Left lobe of liver (tissue), 2 donors: ENCODE measurements around the gene FOLR3. TPM values are rescaled to one million over a fixed set of nuclear protein-coding genes. Genes with fewer than 3 reads are reported as not detected.
A peak's percentile ranks its signal among the peaks of the same experiment; 100 is the strongest.
"Not testable (repeated sequence)": the region's sequence is repeated elsewhere in the genome, so short reads cannot be mapped to it uniquely, and the experiment has no call there.

Experiments used
- ATAC-seq: fragments of 200-7000 bp; cut with Tn5 transposase; one replicate; pipeline ENCODE4 v1.9.1; 2020; ENCODE audit warnings: mild to moderate bottlenecking, moderate library complexity
- DNase-seq: peaks from one replicate; pipeline ENCODE4 v3.0.0-alpha.2; 2020; ENCODE audit warnings: low spot score
- total RNA-seq: library from RNA; stranded (reverse); gene quantifications from one replicate; pipeline ENCODE4 v1.2.1, GENCODE V29; 2021
- donor health status: DM: no; HTN: no; CAD: no; lungs with moderate emphysema.
- donor health status: DM: no; HTN: yes; CAD: no.

Gene FOLR3
- total RNA-seq: 0.81 TPM

DNA sequence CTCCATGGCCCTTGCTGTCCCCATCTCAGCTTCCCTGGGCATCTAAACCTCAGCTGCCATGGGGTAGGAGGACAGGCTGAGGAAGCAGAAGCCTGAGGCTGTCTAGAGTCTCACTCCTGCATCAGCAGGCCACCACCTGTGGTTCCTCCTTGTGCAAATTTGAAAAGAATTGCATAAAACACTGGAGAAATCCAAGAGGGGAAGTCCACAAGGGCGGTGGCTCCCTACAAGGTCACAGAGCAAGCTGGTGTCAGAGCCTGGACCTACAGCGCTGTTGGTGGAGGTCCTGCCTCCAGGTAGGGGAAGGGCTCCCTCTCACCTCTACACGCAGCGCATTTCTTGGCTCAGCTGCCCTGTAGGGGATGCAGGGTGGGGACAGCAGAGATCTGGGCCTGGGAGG, at the start of gene FOLR3:
TSS of gene FOLR3 (plus strand) at position 253 of the 400 bp plus-strand sequence. CDS start 228 bp downstream, outside the sequence.
- DNase-seq: not testable (repeated sequence)

DNA sequence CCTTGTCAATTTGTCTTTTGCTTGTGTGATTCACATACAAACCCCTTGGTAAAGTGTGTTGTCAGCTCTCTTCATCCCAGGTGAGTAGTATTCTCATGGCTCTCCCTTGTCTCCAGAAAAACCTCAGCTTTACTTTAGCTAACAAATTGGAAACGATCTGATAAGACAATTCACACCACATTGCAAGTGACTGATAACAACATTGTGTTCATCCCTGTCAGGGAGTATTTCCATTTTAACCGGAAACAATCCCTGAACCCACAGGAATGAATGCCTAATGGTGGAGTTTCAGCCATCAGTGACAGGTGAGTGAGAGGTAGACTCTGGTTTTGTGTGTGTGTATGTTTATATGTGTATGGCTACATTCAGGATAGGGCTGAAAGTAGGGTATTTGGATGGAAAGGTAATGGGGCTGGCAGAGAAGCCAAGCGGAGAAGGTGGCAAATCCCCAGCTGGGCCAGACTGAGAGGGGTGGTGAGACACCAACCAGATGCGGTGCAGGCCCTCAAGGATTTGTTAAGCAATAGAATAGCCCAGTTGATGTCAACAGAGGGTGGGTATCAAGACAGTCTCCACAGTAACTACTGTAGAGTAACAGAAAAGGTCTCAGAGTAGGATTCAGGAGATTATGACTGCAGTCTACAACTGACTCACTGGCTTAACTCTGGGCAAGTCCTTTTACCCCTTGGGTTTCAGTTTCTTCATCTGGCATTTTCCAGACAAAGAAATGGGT, 47.3 kb upstream of the FOLR3 start:
- ATAC-seq (no peak), DNase-seq (no peak)

More for the DNA sequence above, at the start of gene FOLR3:
- not testable (repeated sequence) for ATAC-seq

- DNase-seq (peak; percentile 74), ATAC-seq (peak; percentile 98)
Measured at GRCh38 chr11:72091292-72091691, 44.2 kb upstream of the FOLR3 start.

DNA sequence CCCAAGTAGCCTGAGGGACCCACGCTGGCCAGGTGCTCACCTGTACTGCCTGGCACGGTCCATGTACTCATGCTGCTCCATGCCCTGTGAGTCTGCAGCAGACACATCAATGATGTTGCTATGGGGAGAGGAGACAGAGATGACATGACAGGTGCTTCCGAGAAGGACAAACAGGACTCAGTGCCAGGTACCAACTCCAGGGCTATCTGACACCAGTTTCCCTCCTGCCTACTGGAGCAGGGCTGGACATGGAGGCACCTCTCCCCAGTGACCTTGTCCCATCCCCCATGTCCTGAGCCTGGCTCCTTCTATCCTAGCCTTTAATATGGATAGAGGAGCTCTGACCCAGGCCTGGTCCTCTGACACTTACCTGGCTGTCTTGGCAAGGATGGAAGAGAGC, 36.8 kb upstream of the FOLR3 start:
- ATAC-seq: no peak
- DNase-seq: no peak

- DNase-seq: no peak
Measured at GRCh38 chr11:72100009-72100408, 35.5 kb upstream of the FOLR3 start.

DNA sequence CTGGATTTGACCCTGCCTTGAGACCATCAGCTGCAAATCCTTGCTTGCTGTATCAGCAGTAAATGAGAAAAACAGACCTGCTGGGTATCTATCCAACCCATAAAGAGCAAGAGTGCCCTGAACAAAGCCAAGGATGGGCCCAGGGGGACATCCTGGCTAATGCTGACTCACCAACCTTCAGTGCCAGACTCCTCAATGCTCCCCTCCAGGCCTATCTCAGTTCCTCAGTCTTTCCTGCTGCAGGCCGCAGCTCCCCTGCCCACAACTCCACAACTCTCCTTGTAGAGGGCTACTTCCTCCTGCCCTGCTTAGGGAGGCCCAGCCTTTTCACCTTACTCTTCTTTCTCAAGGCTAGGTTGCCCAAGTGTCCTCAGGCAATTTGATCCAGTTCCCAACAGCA, 35.1 kb upstream of the FOLR3 start:
- no peak for ATAC-seq
- no peak for DNase-seq

More at GRCh38 chr11:72100009-72100408, 35.5 kb upstream of the FOLR3 start:
- no peak for ATAC-seq

DNA sequence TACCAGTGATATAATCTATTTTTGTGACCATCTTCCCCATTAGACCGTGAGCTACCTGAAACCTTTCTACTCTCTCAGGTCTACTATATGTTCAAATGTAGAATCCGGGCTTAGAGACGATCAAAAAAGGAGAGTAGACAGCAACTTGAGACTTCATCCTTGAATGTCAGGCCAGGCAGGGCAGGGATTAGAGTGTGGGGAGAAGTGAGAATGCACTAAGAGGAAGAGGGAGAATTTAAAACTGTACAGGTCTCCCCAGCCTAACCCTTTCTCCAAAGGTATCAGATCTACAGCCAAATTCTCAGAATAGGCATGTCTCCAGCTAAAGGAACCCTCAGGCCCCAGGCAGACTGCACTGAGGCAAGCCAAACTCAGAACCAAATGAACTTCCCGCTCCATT, 33.4 kb upstream of the FOLR3 start:
- ATAC-seq (no peak), DNase-seq (no peak)

DNA sequence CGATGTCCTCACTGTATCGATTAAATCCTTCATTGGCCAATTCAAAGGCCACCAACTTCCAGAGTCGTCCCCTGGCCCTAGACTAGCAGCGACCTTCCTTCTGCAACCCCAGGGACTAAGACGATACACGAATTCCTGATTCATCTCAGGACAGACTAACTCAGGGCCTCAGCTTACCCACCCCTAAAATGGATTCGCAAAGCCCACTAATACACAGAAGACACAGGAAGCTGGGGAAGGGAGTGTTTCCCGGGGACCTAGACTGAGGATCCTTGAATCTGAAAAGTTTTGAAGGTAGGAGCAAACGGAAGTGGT, 32.9 kb upstream of the FOLR3 start:
- ATAC-seq (no peak), DNase-seq (no peak)

DNA sequence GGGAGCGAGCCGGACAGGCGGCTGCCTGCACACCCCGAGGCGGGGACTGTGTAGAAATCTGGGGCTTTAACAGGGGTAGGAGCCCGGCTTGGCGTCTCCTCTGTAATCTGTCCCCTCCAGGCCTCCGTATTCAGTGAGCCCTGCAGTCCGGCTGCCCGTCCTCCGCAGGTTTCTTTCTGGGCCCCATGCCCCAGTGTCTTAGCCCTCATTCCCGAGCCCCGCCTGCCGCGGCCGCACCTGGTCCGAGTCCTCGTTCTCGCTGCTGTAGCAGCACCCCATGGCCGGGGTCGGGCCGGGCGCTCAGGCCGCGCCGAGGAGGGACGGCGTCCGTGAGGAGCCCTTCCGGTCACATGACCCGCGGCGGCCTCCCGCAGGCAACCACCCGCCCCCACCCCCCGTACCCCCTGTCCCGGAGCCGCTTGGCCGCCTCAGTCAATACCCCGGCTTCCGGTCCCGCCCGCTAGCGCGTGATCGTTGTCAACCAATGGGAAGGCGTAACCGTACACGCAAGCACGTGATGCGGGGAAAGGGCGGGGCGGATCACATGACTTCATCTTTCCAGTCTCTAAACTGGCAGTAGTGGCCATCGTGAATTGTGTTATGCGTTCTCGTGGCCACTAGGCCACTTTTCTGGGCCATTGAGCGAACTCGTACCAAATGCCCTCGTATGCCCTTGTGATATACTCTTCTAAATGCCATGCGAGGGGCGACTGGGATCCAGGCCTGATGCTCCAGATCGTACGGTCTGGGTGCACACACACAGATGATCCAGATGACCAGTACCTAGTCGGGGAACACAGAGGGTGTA, 32.4 kb upstream of the FOLR3 start, which contains the start of gene LAMTOR1:
TSS of gene LAMTOR1 (minus strand) at position 352 of the 808 bp plus-strand sequence. CDS start at position 279, 73 bp downstream.
- DNase-seq (peak; percentile 99), ATAC-seq (peak; percentile 95)

- no peak for ATAC-seq
- DNase-seq: no peak
Measured at GRCh38 chr11:72103754-72104167, 31.8 kb upstream of the FOLR3 start.

DNA sequence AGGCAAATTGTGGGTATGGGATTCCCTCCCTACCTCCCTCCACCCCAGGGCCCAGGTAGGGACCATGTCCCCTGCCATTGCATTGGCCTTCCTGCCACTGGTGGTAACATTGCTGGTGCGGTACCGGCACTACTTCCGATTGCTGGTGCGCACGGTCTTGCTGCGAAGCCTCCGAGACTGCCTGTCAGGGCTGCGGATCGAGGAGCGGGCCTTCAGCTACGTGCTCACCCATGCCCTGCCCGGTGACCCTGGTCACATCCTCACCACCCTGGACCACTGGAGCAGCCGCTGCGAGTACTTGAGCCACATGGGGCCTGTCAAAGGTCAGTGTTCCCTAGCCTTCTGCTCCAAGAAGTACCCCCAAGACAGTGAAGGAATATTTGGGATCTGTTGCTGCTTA, 29.6 kb upstream of the FOLR3 start, which contains the start of gene TOMT:
TSS of gene TOMT (plus strand) at position 37 of the 400 bp plus-strand sequence. CDS start at position 65, 28 bp downstream.
- ATAC-seq: no peak
- DNase-seq: no peak

DNA sequence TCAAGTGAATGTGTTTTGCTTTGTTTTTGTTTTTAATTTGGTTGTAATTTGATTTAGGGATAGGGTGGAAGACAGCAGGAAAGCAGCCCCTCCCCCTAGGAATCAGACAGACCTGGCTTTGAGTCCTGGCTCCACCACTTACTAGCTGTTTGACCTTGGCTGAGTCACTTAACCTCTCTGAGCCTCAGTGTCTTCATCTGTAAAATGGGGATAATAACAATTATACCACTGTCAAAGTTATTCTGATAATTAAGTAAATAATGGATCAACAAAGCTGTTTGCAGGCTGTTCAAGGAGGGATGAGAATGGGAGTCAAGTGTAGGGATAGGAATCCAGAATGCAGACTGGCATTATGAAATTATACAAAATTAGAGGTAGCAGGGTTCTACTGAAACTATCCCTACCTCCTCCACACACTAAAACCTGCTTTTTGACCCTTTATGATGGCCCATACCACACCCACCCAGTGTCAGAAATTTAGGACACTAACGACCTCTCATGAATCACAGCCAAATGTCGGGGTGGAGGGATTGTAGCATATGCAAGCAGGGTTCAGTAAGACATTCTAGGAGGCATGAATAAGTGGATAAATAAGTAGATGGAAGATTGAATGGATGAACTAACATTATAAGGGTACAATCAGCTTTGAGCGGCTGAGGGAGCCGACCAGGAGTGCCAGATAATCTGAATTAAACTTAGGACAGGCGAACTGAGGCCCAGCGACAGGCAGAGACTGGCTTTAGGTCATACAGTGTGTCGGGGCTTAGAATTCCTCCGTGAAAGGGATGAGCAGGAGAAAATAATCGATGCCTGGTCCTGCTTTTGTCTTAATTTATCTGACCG, 24.0 kb upstream of the FOLR3 start:
- ATAC-seq (no peak), DNase-seq (no peak)

- ATAC-seq (peak; percentile 91), DNase-seq (peak; percentile 99)
Measured at GRCh38 chr11:72112143-72112977, 23.2 kb upstream of the FOLR3 start, which contains the start of gene ANAPC15. Gene ANAPC15 (minus strand): TSS chr11:72112695. CDS start chr11:72111276, 1,419 bp downstream.

GRCh38 chr11:72112978-72113808, 22.3 kb upstream of the FOLR3 start:
- ATAC-seq: no peak
- no peak for DNase-seq

GRCh38 chr11:72114570-72114969, 21.0 kb upstream of the FOLR3 start:
- DNase-seq (no peak), ATAC-seq (no peak)

GRCh38 chr11:72116019-72116755, 19.3 kb upstream of the FOLR3 start:
- ATAC-seq (no peak), DNase-seq (no peak)

DNA sequence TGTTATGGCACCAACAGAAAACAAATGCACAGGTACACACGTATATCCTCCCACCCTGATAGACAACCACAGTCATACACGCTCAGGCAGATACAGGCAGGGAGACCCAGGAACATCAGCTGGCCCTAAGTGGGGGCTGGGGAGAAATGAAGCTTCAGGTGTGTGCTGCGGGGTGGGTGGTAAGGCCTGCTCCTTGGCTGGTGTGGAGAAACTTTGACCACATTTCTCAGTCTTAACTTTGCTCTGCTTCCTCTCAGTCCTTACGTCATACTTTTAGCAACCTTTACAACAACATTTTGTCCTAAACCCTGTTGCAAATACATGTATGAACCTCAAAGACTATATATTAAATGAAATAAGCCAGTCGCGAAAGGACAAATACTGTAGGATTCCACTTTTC, 16.3 kb upstream of the FOLR3 start:
- DNase-seq (no peak), ATAC-seq (no peak)

GRCh38 chr11:72120930-72121329, 14.6 kb upstream of the FOLR3 start:
- ATAC-seq: no peak
- DNase-seq: no peak
